Fibroblast of peridontal ligament (primary cell): ENCODE data around the gene RNF41.

ENCODE experiments used
- DNase-seq: peaks from one replicate; pipeline ENCODE4 v3.0.0-alpha.2; 2010; ENCODE audit errors: extremely low read depth

The RNF41 gene

DNA sequence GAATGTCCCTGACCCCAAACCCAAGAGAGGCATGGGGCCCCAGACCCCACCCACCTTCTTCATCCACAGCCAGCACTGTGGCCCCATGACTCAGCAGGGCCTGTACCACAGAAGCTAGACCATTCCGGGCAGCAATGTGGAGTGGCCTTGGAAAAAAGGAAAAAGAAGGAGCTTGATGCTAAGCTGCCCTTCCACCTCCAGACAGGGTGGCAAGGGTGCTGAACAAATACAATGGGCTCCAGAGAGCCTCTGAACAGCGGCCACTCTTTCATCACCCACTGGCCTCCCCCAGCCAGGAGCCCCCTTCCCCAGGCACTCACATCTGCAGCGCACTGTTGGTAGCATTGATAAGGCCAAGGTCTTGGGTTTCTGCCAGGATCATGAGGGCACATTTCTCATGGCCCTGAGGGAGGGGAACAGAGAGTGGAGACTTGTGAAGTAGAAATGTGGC, 22.0 kb upstream of the RNF41 start:
- DNase-seq = no peak

DNA sequence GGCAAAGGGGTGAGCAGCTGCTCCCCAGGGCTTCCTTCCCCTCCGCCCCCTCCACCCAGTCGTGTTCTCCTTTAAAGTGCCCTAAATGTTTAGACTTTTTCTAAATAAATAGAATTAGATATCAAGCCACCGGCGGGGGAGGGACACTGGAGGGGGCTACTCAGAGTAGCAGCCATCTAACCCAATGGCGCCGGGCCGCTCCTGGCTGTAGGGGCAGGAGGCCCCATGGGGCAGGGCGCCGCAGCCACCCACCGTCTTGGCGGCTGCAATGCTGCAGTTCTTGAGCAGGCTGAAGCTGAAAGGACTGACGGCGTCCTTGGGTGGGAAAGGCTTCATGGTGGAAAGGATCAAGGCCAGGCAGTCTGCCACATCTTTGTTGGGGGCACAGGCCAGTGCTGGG, 21.3 kb upstream of the RNF41 start:
- no peak for DNase-seq

DNA sequence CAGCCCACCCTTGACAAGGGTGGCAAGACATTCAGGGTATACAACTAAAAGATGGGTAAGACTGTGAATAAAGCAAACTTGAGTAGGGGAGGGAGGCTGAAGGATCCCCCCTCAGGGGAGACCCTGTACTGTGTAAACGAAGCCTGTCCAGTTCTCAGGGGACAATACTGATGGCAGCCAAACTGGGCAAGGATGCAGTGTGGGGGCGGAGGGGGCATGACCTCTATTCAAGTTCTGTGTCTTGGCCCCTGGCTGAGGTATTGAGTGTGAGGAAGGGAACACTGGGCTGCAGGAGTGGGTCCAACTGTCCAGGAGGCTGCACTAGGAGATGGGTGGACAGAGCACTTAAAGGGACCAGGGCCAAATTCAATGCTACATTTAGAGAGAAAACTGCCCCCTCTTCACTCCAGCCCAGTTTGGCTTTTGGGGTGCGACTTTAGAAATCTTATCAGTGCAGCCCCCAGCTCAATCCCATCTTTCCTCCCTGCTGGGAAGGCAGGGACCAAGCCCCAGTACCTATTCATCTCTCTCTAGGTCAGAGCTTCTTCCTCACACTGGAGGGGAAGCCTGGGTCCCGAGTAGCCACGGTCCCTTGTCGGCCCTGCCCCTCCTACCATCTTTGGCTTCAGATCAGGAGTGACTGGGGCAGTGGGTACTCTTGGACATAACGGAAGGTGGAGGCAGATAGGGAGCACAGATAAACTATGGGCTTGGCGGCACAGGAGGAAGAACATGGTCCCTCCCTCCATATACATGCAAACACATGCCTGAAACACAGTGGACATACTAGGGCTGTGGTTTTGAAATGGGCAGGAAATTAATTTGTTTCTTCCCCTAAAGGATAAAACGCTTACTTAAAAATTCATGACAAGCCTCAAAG, 19.9 kb upstream of the RNF41 start:
- no peak for DNase-seq

DNA sequence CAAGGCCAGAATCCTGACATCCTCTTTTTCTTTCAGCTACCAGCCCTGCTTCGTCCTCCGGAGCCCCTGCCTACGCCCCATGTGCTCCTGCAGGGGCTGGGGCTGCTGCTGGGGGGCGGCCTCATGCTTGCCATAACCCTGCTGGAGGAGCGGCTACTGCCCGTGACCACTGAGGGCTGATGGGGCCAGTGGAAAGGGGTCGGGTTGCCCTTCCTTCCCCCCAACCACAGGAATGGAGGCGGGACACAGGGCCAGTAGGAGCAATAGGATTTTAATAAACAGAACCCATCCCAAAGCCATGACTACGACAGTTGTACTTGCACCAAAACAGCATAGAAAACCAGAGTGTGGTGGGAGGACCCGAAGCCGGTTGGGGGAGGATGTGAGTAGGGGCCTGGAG, 15.8 kb upstream of the RNF41 start:
- peak; percentile 20 for DNase-seq

DNA sequence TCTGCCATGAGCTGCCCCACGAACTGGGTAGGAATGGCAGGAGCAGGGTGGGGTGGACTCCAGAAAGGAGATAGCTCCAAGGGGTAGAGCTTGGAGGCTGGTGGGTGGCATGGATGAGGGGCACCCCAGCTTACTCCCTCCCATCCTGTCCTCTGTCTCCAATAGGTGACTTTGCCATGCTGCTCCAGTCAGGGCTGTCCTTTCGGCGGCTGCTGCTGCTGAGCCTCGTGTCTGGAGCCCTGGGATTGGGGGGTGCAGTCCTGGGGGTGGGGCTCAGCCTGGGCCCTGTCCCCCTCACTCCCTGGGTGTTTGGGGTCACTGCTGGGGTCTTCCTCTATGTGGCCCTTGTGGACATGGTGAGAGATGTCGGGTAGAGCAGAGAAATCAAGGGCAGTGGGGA, 15.3 kb upstream of the RNF41 start:
- no peak for DNase-seq

DNA sequence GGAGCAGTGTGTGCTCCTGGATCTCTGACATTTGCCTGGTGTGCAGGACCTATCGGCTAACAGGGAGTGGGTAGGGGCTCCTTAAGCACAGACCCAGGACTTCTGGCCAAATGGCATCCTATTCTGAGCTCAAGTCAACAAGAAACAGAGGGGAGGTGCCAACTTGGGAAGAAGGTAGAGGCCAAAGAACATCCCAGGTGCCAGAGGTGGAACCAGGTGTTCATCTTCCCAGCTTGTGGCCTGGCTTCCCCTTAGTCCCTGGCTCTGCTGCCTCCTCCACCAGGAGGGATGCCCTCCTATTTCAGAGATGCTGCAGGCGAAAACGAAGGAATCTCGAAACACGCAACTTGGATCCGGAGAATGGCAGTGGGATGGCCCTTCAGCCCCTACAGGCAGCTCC, 14.4 kb upstream of the RNF41 start:
- DNase-seq = no peak

DNA sequence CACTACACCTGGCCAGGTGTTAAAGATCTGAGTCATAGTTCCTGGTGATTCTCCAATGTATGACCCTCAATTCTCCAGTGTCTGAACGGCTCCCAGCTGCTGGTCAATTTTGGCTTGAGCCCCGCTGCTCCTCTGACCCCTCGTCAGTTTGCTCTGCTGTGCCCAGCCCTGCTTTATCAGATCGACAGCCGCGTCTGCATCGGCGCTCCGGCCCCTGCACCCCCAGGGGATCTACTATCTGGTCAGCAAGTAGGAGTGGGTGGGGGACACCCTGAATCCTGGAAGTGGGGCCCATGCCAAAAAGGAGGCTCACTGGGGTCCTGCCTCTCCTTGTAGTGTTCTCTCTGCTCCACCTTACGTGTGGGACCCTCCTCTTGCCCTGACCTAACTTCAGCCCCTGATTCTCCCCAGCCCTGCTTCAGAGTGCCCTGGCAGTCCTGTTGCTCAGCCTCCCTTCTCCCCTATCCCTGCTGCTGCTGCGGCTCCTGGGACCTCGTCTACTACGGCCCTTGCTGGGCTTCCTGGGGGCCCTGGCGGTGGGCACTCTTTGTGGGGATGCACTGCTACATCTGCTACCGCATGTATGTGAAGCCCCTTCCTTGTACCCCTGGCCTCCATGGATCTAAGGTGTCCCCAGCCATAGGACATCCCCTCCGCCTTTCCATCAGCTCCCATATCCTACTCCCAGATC, 13.2 kb upstream of the RNF41 start:
- DNase-seq = no peak

DNA sequence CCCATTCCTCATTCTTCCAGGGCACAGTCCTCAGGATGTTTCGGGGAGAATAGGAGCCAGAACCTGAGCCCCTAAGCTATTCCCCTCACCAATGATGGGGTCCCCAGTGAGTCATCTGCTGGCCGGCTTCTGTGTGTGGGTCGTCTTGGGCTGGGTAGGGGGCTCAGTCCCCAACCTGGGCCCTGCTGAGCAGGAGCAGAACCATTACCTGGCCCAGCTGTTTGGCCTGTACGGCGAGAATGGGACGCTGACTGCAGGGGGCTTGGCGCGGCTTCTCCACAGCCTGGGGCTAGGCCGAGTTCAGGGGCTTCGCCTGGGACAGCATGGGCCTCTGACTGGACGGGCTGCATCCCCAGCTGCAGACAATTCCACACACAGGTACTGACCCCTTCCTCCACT, 9.5 kb upstream of the RNF41 start:
- DNase-seq = no peak

DNA sequence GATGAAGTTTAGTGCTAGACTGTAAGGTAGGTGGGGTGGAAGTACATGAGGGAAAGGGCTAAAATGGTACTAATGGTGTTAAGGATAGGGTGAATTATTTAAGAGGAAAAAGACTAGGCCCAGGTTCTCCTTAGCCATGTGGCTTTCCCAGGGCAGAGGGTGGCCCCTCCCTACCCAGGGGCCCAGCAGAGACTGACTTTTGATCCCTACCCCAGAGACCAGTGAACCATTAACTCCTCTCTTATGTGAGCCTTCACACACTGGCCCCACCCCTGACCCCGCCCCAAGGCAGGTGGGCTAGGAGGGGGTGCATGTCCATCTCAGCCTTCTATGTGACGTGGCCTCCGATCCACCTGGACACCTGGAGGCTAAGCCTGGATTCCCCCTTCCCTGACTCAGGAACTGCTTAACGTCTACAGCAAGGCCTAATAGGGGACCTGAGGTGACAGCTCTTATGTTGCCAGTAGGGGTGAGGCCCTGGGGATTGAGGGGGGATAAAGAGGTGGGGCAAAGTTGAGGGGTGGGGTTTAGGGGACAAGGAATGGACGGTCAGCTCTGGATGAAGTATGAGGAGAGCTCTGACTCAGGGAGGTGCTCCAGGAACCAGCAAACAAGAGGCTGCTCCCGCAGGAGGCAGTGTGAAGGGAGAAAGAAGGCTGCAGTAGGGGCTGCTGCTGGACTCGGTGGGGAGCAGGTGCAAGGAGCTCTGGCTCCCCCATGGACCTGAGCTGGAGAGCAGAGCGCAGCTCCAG, 8.9 kb upstream of the RNF41 start:
- no peak for DNase-seq

DNA sequence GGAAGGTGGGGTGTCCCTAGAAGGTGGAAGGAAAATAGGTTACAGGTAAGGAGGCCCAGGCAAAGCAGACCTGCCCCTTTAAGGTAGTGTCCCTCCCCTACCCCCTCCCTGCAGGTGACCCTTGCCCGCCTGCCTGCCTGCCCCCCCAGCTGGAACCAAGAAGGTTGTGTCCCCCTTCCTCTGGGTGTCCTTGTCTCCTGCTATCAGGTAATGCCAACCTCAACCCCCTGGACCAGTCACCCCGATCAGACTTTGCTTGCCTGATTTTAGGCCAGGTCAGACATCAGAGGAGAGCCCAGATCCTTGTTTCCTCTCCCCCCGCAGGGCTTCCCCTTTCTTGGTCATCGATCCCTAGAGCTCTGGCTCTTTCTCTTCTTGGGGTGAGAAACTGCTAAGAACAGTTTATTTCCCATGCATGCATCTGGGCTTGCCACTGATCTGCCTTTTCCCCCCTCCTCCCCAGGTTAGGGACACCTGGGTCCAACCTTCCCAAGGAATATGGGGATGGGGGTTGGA, 8.3 kb upstream of the RNF41 start, which contains the start of gene SLC39A5:
SLC39A5 (plus strand) TSS at position 136 of the 516 bp plus-strand sequence. CDS start 1,224 bp downstream, outside the sequence.
- no peak for DNase-seq

DNA sequence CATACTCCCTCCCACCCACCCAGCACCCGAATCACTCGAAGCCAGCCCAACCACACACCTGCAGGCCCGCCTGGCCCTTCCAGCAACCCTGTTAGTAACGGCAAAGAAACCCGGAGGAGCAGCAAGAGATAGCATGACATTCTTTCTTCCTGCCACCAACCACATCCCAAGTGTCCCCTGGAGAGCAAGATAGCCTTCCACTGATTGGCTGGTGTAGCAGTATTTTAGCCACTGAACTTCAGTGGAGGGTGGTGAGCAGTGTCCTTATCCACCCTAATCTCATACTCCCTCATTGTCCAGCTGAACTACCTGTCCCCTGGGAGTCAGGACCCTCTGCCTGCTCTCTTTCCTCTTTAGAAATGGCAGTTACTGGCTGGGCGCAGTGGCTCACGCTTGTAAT, 7.4 kb upstream of the RNF41 start:
- no peak for DNase-seq

DNA sequence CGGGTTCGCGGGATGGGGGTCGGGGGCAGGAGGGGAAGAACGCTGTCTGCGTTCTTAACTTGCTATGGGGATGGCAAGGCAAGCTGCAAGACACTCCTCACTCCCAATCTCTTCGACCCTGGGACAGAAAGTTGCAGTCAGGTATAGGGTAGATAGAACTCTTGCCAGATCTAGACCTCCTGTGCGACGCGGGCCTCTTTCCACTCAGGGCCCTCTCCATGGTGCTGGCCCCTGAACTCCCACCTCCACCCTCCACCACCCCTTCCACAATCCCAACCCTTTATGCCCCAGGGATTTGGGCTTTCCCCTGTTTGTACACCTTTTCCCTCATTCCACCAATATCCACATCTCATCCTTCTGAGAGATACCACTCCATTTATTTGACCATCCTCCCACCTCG, 3.2 kb upstream of the RNF41 start:
- DNase-seq = no peak

DNA sequence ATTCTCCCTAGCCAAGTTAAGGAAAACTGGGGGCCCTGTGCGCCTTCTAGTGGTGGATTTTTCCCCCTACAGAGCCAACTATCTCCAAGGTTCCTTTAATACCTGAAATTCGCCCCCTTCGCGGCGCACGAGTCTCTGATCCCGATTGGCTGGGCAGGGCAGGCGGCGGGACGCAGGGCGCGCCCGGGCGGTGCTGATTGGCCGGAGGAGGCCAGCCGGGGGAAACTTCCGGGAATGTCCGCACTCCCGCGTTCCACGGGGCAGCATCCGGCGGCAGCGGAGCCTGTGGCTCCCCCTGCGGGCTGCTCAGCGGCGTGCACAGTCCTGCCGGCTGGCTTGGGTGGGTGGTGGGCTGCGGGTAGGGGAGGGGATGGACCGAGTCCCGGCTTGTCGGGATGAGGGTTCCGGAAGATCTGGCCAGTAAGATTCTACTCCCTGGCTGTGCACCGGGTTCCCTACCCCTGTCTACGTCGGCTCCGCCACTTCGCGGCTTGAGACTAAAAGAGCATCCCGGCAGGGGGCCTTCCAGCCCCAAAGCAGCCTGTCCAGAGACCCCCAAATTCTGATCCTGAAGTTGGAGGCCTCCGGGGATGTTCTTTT, 2.5 kb upstream of the RNF41 start, which contains the start of gene NABP2:
NABP2 (plus strand) TSS at position 241 of the 600 bp plus-strand sequence. CDS start 515 bp downstream, outside the sequence.
- peak; percentile 99 for DNase-seq

DNA sequence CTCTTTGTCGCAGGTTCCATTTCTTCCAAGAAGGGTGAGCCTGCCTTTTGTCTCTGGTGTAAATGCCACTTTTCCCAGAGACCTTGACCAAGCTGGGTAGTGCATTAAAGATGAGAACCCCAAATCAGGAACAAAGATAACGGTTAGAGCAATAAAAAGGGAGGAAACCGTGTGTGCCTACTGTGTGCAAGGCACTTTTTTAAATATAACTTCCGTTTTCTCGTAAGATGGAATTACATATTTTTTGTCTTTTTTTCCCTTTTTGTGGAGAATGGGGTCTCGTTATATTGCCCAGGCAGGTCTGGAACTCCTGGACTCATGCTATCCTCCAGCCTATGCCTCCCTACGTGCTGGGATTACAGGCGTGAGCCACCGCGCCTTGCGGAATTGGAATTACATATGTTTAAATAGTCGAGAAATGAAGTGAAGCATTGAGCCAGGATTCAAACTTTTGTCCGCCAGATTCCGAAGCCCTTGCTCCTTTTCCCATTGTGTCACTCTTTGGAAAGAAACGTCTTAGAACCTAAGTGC, 1.9 kb upstream of the RNF41 start:
- no peak for DNase-seq

DNA sequence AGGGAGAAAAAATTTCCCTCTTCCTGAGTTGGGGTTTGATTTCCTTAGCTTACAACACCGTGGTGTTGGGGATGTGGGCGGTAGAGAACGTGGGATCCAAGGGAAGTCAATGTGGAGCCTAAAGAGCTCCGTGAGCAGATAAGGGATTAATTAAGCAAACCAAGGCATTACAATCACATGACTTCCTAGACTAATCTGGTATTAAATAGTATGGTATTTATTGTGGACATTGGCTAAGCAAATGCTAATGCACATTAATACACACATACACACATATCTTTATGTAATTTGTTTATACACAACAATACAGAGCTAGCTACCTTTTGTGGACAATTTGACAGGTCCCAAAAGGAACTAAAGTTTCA, 791 bp upstream of the RNF41 start:
- DNase-seq = no peak

DNA sequence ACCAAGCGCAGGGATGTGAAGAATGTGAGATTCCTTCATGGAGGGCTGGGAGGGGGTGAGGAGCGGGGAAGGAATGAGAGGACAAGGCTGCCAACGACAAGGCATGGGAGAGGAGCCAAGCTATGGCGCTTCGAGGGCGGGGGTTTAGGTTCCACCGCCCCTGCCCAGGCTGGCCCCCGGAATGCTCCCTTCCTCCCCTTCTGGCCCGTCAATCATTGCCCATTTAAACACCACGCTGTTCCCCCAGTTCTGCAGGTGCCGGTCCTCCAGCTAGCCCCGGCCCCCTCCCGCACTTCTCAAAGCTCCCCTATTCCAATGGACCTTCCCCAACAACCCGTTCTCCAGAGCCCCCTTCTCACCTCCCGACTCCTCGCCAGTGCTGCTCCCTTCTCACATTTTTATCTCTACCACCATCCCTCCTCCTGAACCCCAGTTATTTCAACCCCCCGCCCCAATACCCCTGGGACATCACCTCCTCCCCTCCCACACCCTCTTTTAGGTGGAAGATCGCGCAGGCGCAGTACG, 428 bp downstream of the RNF41 start:
- peak; percentile 90 for DNase-seq

DNA sequence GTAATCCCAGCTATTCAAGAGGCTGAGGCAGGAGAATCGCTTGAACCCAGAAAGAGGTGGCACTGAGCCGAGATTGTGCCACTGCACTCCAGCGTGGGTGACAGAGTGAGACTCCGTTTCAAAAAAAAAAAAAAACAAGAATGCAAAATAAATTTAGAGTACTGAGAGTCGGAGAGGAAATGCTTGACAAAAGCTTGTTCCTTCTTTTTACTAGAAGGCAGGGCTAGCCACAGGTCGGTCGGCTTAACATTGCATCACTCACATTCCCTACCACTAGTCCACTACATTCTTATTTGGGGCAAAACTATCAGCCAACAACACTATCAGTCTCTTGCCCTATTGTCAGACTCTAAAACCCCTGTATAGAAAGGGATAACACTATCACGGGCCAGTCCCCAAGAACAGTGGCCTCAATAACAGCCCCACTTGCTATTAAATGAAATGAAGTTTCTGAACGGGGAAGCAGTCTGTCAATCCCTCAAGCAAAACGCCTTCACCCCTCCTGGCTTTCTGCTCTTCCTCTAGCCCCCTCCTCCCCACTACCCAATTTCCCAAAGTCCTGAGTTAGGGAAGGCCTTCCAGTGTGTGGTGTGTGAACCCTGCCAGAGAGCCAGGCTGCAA, 1.0 kb downstream of the RNF41 start:
- DNase-seq = peak; percentile 65

DNA sequence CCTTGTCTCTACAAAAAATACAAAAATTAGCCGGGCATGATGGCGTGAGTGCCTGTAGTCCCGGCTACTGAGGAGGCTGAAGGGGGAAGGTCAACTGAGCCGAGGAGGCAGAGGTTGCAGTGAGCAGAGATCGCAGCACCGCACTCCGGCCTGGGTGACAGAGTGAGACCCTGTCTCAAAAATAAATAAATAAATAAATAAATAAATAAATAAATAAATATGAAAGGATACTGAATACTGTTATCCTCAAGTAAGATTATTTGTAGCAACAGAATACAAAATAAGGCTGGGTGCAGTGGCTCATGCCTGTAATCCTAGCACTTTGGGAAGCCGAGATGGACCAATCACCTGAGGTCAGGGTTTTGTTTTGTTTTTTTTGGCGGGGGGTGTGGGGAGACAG, 1.9 kb downstream of the RNF41 start:
- no peak for DNase-seq

DNA sequence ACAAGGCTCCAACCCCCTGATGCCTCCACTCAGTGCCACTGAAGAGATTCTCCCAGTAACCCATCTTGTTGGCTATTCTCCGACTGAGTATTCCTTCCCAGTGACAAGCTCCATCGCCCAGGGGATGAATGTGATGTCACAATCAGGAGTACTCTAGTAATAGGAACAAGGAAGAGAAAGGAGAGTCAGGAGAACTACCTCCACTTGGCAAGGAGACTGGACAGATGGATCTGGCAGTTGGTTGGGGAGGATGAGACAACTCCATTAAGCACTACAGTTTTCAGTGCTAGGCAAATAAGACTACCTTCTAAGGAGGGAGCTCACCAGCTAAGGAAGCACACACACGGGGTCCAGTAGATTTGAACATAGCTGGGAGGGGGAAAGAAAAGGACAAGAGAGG, 5.3 kb downstream of the RNF41 start:
- no peak for DNase-seq

DNA sequence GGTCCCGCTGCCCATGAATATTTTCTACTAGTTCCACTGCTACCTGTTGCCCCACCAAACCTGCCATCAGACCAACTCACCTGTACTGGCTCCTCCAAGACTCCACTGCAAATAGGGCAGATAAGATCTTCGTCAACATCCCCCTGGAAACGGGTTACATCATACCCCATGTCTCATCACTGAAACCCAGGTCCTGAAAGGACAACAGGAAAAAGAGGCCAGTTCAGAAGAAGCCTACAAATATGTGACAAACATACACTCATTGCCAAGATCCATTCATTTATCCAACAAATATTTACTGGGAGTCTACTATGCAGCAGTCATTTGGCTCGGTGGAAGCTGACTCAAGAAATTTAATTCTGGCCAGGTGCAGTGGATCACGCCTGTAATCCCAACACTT, 7.8 kb downstream of the RNF41 start:
- DNase-seq = no peak

DNA sequence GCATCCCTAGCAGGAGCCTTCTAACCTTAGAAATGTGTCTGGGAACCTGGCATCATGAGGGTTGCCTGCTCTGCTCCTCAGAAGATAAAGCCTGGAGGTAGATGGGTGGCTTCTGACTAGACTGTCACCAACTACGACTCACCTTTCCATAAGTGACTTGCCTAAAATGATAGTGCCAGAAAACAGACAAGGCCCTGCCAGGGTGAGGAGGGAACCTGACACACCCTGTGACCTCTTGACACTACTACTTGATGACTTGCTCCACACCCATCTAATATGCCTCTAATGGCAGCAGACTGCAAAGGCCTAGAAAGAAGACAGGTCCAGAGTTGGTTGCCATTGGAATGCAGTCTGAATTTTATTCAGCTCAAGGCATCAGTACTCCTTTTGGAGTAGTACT, 9.4 kb downstream of the RNF41 start:
- DNase-seq = no peak
